Right lung (tissue), 5 donors: ENCODE measurements around the gene AP4S1. TPM values are rescaled to one million over a fixed set of nuclear protein-coding genes. Genes with fewer than 3 reads are reported as not detected.
"Not testable (repeated sequence)": the region's sequence is repeated elsewhere in the genome, so short reads cannot be mapped to it uniquely, and the experiment has no call there.

Experiments
- DNase-seq, 2 donors: peaks; one replicate each; pipeline ENCODE4 v3.0.0-alpha.2; 2013
- polyA plus RNA-seq, 5 donors: library from polyadenylated mRNA; unstranded; fragments of 120-200 nt; gene quantifications; one replicate each; pipeline versions ENCODE4 v1.2.1 to v1.2.3, GENCODE V29; 2013; ENCODE audit warnings: inconsistent platforms in 1 of 5, low replicate concordance in 1 of 5; ENCODE audit not compliant: insufficient read length in 5 of 5, insufficient read depth in 1 of 5

AP4S1 gene
- polyA plus RNA-seq, 5 donors, result 16.1 to 22.4 (median 19.9) TPM

GRCh38 chr14:31083781-31084180, 58.3 kb downstream of the AP4S1 start:
- DNase-seq, result no peak

- DNase-seq, result no peak
Observed at GRCh38 chr14:31084385-31084784, 58.9 kb downstream of the AP4S1 start.

- DNase-seq, result no peak
Observed at GRCh38 chr14:31085027-31085426, 59.6 kb downstream of the AP4S1 start.

- DNase-seq, result not testable (repeated sequence)
Observed at GRCh38 chr14:31086466-31086865, 61.0 kb downstream of the AP4S1 start.

GRCh38 chr14:31090883-31091764, 65.7 kb downstream of the AP4S1 start:
- peak in 1 of 2 donors; percentile 26 for DNase-seq

- DNase-seq, result no peak
Observed at GRCh38 chr14:31092160-31092708, 66.8 kb downstream of the AP4S1 start.

- DNase-seq, result not testable (repeated sequence)
Observed at GRCh38 chr14:31093884-31094839, 68.7 kb downstream of the AP4S1 start.

- DNase-seq, result not testable (repeated sequence)
Observed at GRCh38 chr14:31095817-31096216, 70.4 kb downstream of the AP4S1 start.

GRCh38 chr14:31096255-31096654, 70.8 kb downstream of the AP4S1 start:
- no peak for DNase-seq

GRCh38 chr14:31097081-31097480, 71.6 kb downstream of the AP4S1 start:
- no peak for DNase-seq

- no peak for DNase-seq
Observed at GRCh38 chr14:31106768-31107167, 81.3 kb downstream of the AP4S1 start.

GRCh38 chr14:31109257-31109656, 83.8 kb downstream of the AP4S1 start:
- no peak for DNase-seq

- DNase-seq, result no peak
Observed at GRCh38 chr14:31110872-31111271, 85.4 kb downstream of the AP4S1 start.

- no peak for DNase-seq
Observed at GRCh38 chr14:31113794-31114193, 88.3 kb downstream of the AP4S1 start.

- no peak for DNase-seq
Observed at GRCh38 chr14:31118892-31119291, 93.4 kb downstream of the AP4S1 start.

- no peak for DNase-seq
Observed at GRCh38 chr14:31122098-31122611, 96.7 kb downstream of the AP4S1 start.

GRCh38 chr14:31122921-31123320, 97.5 kb downstream of the AP4S1 start:
- no peak for DNase-seq

GRCh38 chr14:31124197-31124596, 98.7 kb downstream of the AP4S1 start:
- no peak for DNase-seq

GRCh38 chr14:31125231-31125630, 99.8 kb downstream of the AP4S1 start:
- no peak for DNase-seq

- no peak for DNase-seq
Observed at GRCh38 chr14:31126680-31127079, 101.2 kb downstream of the AP4S1 start.

- no peak for DNase-seq
Observed at GRCh38 chr14:31127690-31128089, 102.2 kb downstream of the AP4S1 start.
